ENCODE results near the gene BGN. TPM values are rescaled to one million over a fixed set of nuclear protein-coding genes. Genes with fewer than 3 reads are reported as not detected.

BGN gene
- total and polyA plus RNA-seq, 2 experiments from 2014 or later = 129 to 308 TPM

DNA sequence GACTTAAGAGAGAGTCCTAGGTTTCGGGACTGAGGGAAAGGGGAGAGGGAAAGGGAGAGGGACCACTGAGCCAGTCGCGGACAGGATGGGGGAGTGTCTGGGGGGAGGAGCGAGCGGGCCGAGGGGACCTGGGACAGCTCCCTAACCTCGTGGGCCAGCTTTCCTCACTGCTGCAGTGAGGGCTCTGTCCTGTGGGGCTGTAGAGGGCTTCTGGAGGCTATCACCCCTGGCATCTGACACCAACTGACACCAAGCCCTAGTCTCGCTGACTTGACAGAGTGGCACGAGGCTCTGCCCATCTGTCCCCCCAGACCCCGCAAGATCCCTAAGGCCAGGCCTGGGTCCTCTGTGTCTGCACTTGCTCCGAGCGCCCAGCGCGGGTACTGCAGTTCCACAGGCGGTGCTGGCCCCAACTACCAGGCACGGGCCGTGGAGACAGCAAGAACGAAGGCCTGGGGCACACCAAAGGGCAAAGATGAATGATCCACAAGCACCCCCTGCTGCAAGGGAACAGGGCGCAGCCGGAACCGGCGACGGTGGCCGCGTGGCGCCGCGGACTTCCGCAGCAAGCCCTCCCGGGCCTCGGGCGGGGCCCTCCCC is 24.9 kb upstream of the BGN start:
- Histone ChIP-seq H3K9ac (peak overlapping the region; percentile 72), H3K36me3 (ENCODE audit: low read depth) (no peaks in the 10 kb centered on the region), H4K20me1 (ENCODE audit: insufficient read depth) (no peaks in the 10 kb centered on the region), H3K27ac (peak overlapping the region; percentile 45), H3F3A (ENCODE audit: insufficient read depth) (no peaks in the 10 kb centered on the region), H3K4me3 (peak overlapping the region; percentile 80), H3K9me3 (ENCODE audit: low read depth) (no peaks in the 10 kb centered on the region), H3K9me2 (ENCODE audit: insufficient read depth) (no peaks in the 10 kb centered on the region), H3K4me1 (ENCODE audit: insufficient read depth) (peaks cover under 1% of the 10 kb centered on the region), H3K4me2 (ENCODE audit: unreplicated experiment) (peak overlapping the region; percentile 79), H2AFZ (peak overlapping the region; percentile 77), H3K79me2 (ENCODE audit: insufficient read depth) (no peaks in the 10 kb centered on the region), H3K27me3 (replicated peaks; ENCODE audit: insufficient read depth) (no peaks in the 10 kb centered on the region)
- WGBS, 2 experiments (ENCODE audit: low coverage in 1 of 2, low lambda C conversion rate in 2 of 2, missing lambda C conversion rate in 2 of 2) = 0 to 1% methylated on average over 11 to 15 of the region's 32 CpGs
- in situ Hi-C loops (cut with MboI) = no loop called here
- peak; percentile 66 for DNase-seq
- TF ChIP-seq EZH2phosphoT487 (IDR thresholded peaks at IDR 0.05; ENCODE audit: insufficient read depth, low read depth) = no peak
- no peak for TF ChIP-seq EZH2 (IDR thresholded peaks at IDR 0.05; ENCODE audit: insufficient read depth, poor library complexity, severe bottlenecking)

DNA sequence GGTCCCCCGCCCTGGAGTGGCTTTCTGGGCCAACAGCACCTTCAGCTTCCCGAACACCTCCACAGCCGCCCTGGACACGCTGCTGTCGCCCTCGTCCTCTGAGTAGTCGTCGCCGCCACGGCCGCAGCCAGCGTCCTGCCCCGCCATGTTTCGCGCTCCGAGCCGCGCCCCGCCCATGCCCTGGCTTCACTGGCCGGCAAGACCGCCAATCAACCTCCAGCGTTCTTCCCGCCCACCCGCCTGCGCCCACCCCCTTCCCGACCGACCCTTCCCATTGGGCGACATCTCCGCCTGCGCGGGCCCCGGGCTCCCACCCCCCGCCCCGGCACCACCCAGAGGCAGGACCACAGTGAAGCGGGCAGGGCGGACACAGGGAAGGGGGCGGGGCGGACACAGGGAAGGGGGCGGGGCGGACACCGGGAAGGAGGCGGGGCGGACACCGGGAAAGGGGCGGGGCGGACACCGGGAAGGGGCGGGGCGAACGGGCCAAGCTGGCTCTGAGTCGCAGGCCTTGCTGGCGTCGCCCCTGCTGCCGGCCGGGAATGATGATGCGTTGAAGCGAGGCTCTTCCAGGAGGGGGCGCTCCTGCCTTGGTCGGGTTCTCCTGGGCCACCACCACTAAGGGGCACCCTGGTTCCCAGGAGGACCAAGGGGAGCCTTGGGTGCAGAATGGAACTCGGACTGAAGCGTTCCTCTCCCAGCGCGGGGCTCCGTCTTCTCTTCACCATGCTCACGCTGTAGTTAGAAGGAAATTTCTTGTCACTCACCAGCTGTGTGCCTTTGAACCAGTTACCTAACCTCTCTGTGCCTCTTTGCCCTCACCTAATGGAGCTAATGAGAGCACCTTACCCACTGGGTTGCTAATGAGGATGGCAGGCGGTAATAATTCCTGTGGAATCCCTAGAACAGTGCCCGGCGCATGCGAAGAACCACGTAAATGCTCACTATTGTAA is 24.1 kb upstream of the BGN start, which contains the start of gene HAUS7:
TSS of gene HAUS7 (minus strand) at position 166 of the 953 bp plus-strand sequence. CDS start at position 147, 19 bp downstream.
- WGBS, 2 experiments (ENCODE audit: low coverage in 1 of 2, low lambda C conversion rate in 2 of 2, missing lambda C conversion rate in 2 of 2) = 25 to 79% methylated on average over 5 to 17 of the region's 70 CpGs
- Histone ChIP-seq H2AFZ (peak within 1 kb of the TSS; percentile 77), H3K4me3 (peak within 1 kb of the TSS; percentile 80), H3K27me3 (replicated peaks; ENCODE audit: insufficient read depth) (no peaks in the 10 kb centered on the region), H3K9me2 (ENCODE audit: insufficient read depth) (no peaks in the 10 kb centered on the region), H3K79me2 (ENCODE audit: insufficient read depth) (no peaks in the 10 kb centered on the region), H3K4me2 (ENCODE audit: unreplicated experiment) (peak within 1 kb of the TSS; percentile 79), H3F3A (ENCODE audit: insufficient read depth) (no peaks in the 10 kb centered on the region), H4K20me1 (ENCODE audit: insufficient read depth) (no peaks in the 10 kb centered on the region), H3K9ac (peak within 1 kb of the TSS; percentile 72), H3K27ac (peak within 1 kb of the TSS; percentile 45), H3K36me3 (ENCODE audit: low read depth) (no peaks in the 10 kb centered on the region), H3K9me3 (ENCODE audit: low read depth) (no peaks in the 10 kb centered on the region), H3K4me1 (ENCODE audit: insufficient read depth) (peaks cover 8% of the 10 kb centered on the region)
- TF ChIP-seq EZH2phosphoT487 (IDR thresholded peaks at IDR 0.05; ENCODE audit: insufficient read depth, low read depth) = no peak
- TF ChIP-seq EZH2 (IDR thresholded peaks at IDR 0.05; ENCODE audit: insufficient read depth, poor library complexity, severe bottlenecking) = no peak
- peak; percentile 89 for DNase-seq
- in situ Hi-C loops (cut with MboI) = no loop called here

DNA sequence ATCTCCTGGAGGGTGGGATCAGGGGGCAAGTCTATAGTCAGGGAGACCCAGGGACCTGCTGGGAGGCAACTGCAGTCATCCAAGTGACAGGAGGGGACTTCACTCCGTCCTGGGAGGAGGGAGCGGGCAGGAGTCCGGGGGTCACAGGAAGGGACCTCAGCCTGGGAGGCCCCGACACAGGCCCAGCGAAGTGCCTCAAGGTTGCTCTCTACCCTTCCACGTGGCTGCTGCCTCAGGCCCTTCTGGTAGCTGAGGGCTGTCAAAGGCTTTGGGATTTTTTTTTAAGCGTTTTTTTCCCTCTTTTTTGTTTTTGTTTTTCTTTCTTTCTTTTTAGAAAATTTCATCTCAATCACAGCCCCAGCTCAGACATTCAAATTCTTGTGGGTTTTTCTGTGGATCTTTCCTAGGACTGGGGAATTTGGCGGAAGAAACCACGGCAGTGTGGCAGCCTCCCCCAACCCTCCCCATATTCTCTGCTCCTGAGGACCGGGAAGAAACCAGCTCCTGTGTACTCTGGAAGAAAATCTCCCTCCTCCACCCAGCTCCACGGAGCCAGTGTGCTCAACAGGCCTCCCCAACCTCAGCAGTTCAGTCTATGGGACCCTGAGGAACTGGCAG is 23.0 kb upstream of the BGN start:
- Histone ChIP-seq H4K20me1 (ENCODE audit: insufficient read depth) (no peaks in the 10 kb centered on the region), H3K36me3 (ENCODE audit: low read depth) (no peaks in the 10 kb centered on the region), H3K27me3 (replicated peaks; ENCODE audit: insufficient read depth) (no peaks in the 10 kb centered on the region), H3K9me3 (ENCODE audit: low read depth) (no peaks in the 10 kb centered on the region), H3K9ac (no peak overlapping the region), H2AFZ (no peak overlapping the region), H3K4me3 (no peak overlapping the region), H3K9me2 (ENCODE audit: insufficient read depth) (no peaks in the 10 kb centered on the region), H3K4me1 (ENCODE audit: insufficient read depth) (peaks cover 14% of the 10 kb centered on the region), H3K79me2 (ENCODE audit: insufficient read depth) (no peaks in the 10 kb centered on the region), H3K4me2 (ENCODE audit: unreplicated experiment) (no peak overlapping the region), H3K27ac (no peak overlapping the region), H3F3A (ENCODE audit: insufficient read depth) (0 out of 2 replicates have a peak, but pooled peaks cover 4% of the 10 kb centered on the region)
- no peak for DNase-seq
- in situ Hi-C loops (cut with MboI) = no loop called here
- no peak for TF ChIP-seq EZH2 (IDR thresholded peaks at IDR 0.05; ENCODE audit: insufficient read depth, poor library complexity, severe bottlenecking)
- no peak for TF ChIP-seq EZH2phosphoT487 (IDR thresholded peaks at IDR 0.05; ENCODE audit: insufficient read depth, low read depth)
- 54 to 57% methylated on average over 9 to 11 of the region's 11 CpGs for WGBS, 2 experiments (ENCODE audit: low coverage in 1 of 2, low lambda C conversion rate in 2 of 2, missing lambda C conversion rate in 2 of 2)

DNA sequence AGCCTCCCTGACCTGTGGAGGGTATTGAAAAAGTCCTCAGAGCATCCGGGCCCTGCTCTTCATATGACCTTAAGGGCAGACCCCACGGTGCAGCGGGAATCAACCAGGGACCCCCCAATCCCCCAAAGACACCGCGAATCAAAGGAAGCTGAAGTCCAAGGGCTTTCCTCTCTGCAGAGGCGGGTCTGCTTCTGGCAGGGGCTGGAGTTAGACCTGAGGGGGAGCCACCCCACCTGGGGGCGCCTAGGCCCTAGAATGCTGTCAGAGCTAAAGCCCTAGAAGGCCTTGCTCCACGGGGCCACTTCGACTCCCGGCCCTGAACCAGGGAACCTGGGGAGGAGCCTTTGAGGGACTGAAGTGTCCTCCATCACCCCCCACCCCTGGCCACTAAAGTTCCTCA is 21.7 kb upstream of the BGN start:
- no peaks in the 10 kb centered on the region for H3K9me3 ChIP-seq (ENCODE audit: low read depth)
- H4K20me1 ChIP-seq (ENCODE audit: insufficient read depth) = no peaks in the 10 kb centered on the region
- no peaks in the 10 kb centered on the region for H3K36me3 ChIP-seq (ENCODE audit: low read depth)
- TF ChIP-seq EZH2 (IDR thresholded peaks at IDR 0.05; ENCODE audit: insufficient read depth, poor library complexity, severe bottlenecking) (no peak), EZH2phosphoT487 (IDR thresholded peaks at IDR 0.05; ENCODE audit: insufficient read depth, low read depth) (no peak)
- H3K27me3 ChIP-seq (replicated peaks; ENCODE audit: insufficient read depth) = no peaks in the 10 kb centered on the region
- H3K27ac ChIP-seq = no peak overlapping the region
- no peak overlapping the region for H2AFZ ChIP-seq
- no peak overlapping the region for H3K9ac ChIP-seq
- no peak overlapping the region for H3K4me3 ChIP-seq
- peaks cover 27% of the 10 kb centered on the region for H3K4me1 ChIP-seq (ENCODE audit: insufficient read depth)
- no peaks in the 10 kb centered on the region for H3K79me2 ChIP-seq (ENCODE audit: insufficient read depth)
- 88 to 94% methylated on average over 3 to 9 of the region's 10 CpGs for WGBS, 2 experiments (ENCODE audit: low coverage in 1 of 2, low lambda C conversion rate in 2 of 2, missing lambda C conversion rate in 2 of 2)
- no peak for DNase-seq
- in situ Hi-C loops (cut with MboI) = no loop called here
- 0 out of 2 replicates have a peak, but pooled peaks cover 4% of the 10 kb centered on the region for H3F3A ChIP-seq (ENCODE audit: insufficient read depth)
- H3K4me2 ChIP-seq (ENCODE audit: unreplicated experiment) = no peak overlapping the region
- no peaks in the 10 kb centered on the region for H3K9me2 ChIP-seq (ENCODE audit: insufficient read depth)

Measured in GM23248 (cell line).